ENCODE results near the gene KRT2.

DNA sequence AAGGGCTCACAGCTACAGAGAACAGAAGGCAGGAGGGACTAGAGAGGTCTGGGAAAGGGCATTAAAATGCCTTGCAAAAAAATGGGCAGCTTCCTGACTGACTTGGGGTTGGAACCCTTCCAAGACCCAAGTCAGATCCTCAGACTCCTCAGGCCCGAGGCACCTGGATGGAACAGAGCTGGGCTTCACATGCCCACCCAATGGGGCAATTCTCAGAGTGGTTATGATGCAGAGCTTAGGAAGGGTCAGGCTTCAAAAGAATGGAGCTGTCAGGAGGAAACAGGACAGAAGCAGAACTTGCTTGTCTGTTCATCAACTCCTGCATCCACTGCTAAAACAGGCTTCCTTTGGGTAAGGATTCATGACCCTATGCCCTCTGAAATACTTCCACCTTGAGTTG lies 37.9 kb upstream of the KRT2 start:
- no peak for TF ChIP-seq EZH2 (IDR thresholded peaks at IDR 0.05; ENCODE audit: low read depth)
- TF ChIP-seq, protein P1, sequence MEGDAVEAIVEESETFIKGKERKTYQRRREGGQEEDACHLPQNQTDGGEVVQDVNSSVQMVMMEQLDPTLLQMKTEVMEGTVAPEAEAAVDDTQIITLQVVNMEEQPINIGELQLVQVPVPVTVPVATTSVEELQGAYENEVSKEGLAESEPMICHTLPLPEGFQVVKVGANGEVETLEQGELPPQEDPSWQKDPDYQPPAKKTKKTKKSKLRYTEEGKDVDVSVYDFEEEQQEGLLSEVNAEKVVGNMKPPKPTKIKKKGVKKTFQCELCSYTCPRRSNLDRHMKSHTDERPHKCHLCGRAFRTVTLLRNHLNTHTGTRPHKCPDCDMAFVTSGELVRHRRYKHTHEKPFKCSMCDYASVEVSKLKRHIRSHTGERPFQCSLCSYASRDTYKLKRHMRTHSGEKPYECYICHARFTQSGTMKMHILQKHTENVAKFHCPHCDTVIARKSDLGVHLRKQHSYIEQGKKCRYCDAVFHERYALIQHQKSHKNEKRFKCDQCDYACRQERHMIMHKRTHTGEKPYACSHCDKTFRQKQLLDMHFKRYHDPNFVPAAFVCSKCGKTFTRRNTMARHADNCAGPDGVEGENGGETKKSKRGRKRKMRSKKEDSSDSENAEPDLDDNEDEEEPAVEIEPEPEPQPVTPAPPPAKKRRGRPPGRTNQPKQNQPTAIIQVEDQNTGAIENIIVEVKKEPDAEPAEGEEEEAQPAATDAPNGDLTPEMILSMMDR (conservative IDR thresholded peaks at IDR 0.05), result no peak
